NCI-H1417 (cell line): ENCODE data around the gene ADAMTS8.

Experiments used
- DNase-seq, 3 experiments: peaks; one replicate each; lab custom pipeline; 2025; lab: John Stamatoyannopoulos, UW

ADAMTS8 gene

GRCh38 chr11:130396965-130397364 lies 31.4 kb downstream of the ADAMTS8 start:
- DNase-seq: no peak

- no peak for DNase-seq
Observed at GRCh38 chr11:130394615-130395014, 33.8 kb downstream of the ADAMTS8 start.

GRCh38 chr11:130391711-130392110 lies 36.7 kb downstream of the ADAMTS8 start:
- no peak for DNase-seq

- DNase-seq: peak in 1 of 3 experiments; percentile 51
Observed at GRCh38 chr11:130390071-130390758, 38.2 kb downstream of the ADAMTS8 start.

- DNase-seq: no peak
Observed at GRCh38 chr11:130389335-130389935, 39.0 kb downstream of the ADAMTS8 start.

GRCh38 chr11:130388607-130389205 lies 39.7 kb downstream of the ADAMTS8 start:
- no peak for DNase-seq

GRCh38 chr11:130386056-130386455 lies 42.4 kb downstream of the ADAMTS8 start:
- no peak for DNase-seq

GRCh38 chr11:130383344-130384211 lies 44.8 kb downstream of the ADAMTS8 start:
- DNase-seq: no peak

GRCh38 chr11:130381317-130381716 lies 47.1 kb downstream of the ADAMTS8 start:
- DNase-seq: no peak

- DNase-seq: no peak
Observed at GRCh38 chr11:130380778-130381177, 47.6 kb downstream of the ADAMTS8 start.

- DNase-seq: peak in 1 of 3 experiments; percentile 21
Observed at GRCh38 chr11:130379276-130379675, 49.1 kb downstream of the ADAMTS8 start.

GRCh38 chr11:130370845-130371590 lies 57.4 kb downstream of the ADAMTS8 start:
- no peak for DNase-seq

- no peak for DNase-seq
Observed at GRCh38 chr11:130369713-130370112, 58.7 kb downstream of the ADAMTS8 start.

GRCh38 chr11:130369141-130369691 lies 59.2 kb downstream of the ADAMTS8 start:
- no peak for DNase-seq

GRCh38 chr11:130359419-130359818 lies 69.0 kb downstream of the ADAMTS8 start:
- no peak for DNase-seq

- no peak for DNase-seq
Observed at GRCh38 chr11:130358398-130358797, 70.0 kb downstream of the ADAMTS8 start.
